ENCODE data around the gene STK33. TPM values are rescaled to one million over a fixed set of nuclear protein-coding genes. Genes with fewer than 3 reads are reported as not detected.

The STK33 gene
- 10 to 100 TPM; 25.3 to 37.1 (median 31.8) TPM for polyA plus RNA-seq (ENCODE audit: insufficient read length in 3 of 3)
- long read RNA-seq, donor 1 = 0 reads
- long read RNA-seq, donor 2 = 0 reads
- long read RNA-seq, donor 3 = 0 reads
- long read RNA-seq, donor 4, full-length matches to known transcripts = 2 of 2 reads
- long read RNA-seq, donor 4, partial matches to known transcripts = 0 of 2 reads
- long read RNA-seq, donor 4, other reads (novel, unspliced or antisense) = 0 of 2 reads
- long read RNA-seq, donor 5 = 0 reads
- long read RNA-seq, donor 6, full-length matches to known transcripts = 1 of 1 reads
- long read RNA-seq, donor 6, partial matches to known transcripts = 0 of 1 reads
- long read RNA-seq, donor 6, other reads (novel, unspliced or antisense) = 0 of 1 reads
- long read RNA-seq, donor 7, full-length matches to known transcripts = 1 of 3,746 reads
- long read RNA-seq, donor 7, partial matches to known transcripts = 1,919 of 3,746 reads
- long read RNA-seq, donor 7, other reads (novel, unspliced or antisense) = 1,826 of 3,746 reads
- long read RNA-seq, donor 8, full-length matches to known transcripts = 3 of 13 reads
- long read RNA-seq, donor 8, partial matches to known transcripts = 10 of 13 reads
- long read RNA-seq, donor 8, other reads (novel, unspliced or antisense) = 0 of 13 reads
- long read RNA-seq, donor 9, full-length matches to known transcripts = 1 of 1 reads
- long read RNA-seq, donor 9, partial matches to known transcripts = 0 of 1 reads
- long read RNA-seq, donor 9, other reads (novel, unspliced or antisense) = 0 of 1 reads
- long read RNA-seq, donor 10, full-length matches to known transcripts = 1 of 1 reads
- long read RNA-seq, donor 10, partial matches to known transcripts = 0 of 1 reads
- long read RNA-seq, donor 10, other reads (novel, unspliced or antisense) = 0 of 1 reads
- long read RNA-seq, donor 11 = 0 reads
- long read RNA-seq, donor 12, full-length matches to known transcripts = 1 of 1 reads
- long read RNA-seq, donor 12, partial matches to known transcripts = 0 of 1 reads
- long read RNA-seq, donor 12, other reads (novel, unspliced or antisense) = 0 of 1 reads
- long read RNA-seq, donor 13 = 0 reads
- long read RNA-seq, donor 14, full-length matches to known transcripts = 1 of 1 reads
- long read RNA-seq, donor 14, partial matches to known transcripts = 0 of 1 reads
- long read RNA-seq, donor 14, other reads (novel, unspliced or antisense) = 0 of 1 reads
- long read RNA-seq, donor 15 = 0 reads
- long read RNA-seq, donor 16, full-length matches to known transcripts = 5 of 5 reads
- long read RNA-seq, donor 16, partial matches to known transcripts = 0 of 5 reads
- long read RNA-seq, donor 16, other reads (novel, unspliced or antisense) = 0 of 5 reads

- DNase-seq (ENCODE audit: extremely low read depth in 1 of 11, low read depth in 9 of 11, low spot score in 4 of 11) = peak in 8 of 11 donors; percentile 21 to 61 (median 37)
Observed at GRCh38 chr11:8593935-8594909, at the start of gene STK33. TSS of gene STK33 (minus strand) at chr11:8594228. CDS start at chr11:8474905, 119,323 bp downstream.

GRCh38 chr11:8642196-8642841 is 48.3 kb upstream of the STK33 start:
- peak in 10 of 11 donors; percentile 2 to 48 (median 28) for DNase-seq (ENCODE audit: extremely low read depth in 1 of 11, low read depth in 9 of 11, low spot score in 4 of 11)

- DNase-seq (ENCODE audit: extremely low read depth in 1 of 11, low read depth in 9 of 11, low spot score in 4 of 11) = no peak
Observed at GRCh38 chr11:8641332-8641731, 47.3 kb upstream of the STK33 start.

GRCh38 chr11:8640267-8640906 is 46.4 kb upstream of the STK33 start:
- DNase-seq (ENCODE audit: extremely low read depth in 1 of 11, low read depth in 9 of 11, low spot score in 4 of 11) = no peak

- DNase-seq (ENCODE audit: extremely low read depth in 1 of 11, low read depth in 9 of 11, low spot score in 4 of 11) = no peak
Observed at GRCh38 chr11:8639655-8640054, 45.6 kb upstream of the STK33 start.

- DNase-seq (ENCODE audit: extremely low read depth in 1 of 11, low read depth in 9 of 11, low spot score in 4 of 11) = no peak
Observed at GRCh38 chr11:8638300-8638699, 44.3 kb upstream of the STK33 start.

GRCh38 chr11:8636127-8636526 is 42.1 kb upstream of the STK33 start:
- DNase-seq (ENCODE audit: extremely low read depth in 1 of 11, low read depth in 9 of 11, low spot score in 4 of 11) = no peak

- no peak for DNase-seq (ENCODE audit: extremely low read depth in 1 of 11, low read depth in 9 of 11, low spot score in 4 of 11)
Observed at GRCh38 chr11:8634498-8634897, 40.5 kb upstream of the STK33 start.

- DNase-seq (ENCODE audit: extremely low read depth in 1 of 11, low read depth in 9 of 11, low spot score in 4 of 11) = peak in 1 of 11 donors; percentile 20
Observed at GRCh38 chr11:8631395-8632118, 37.5 kb upstream of the STK33 start.

GRCh38 chr11:8624698-8625097 is 30.7 kb upstream of the STK33 start:
- DNase-seq (ENCODE audit: extremely low read depth in 1 of 11, low read depth in 9 of 11, low spot score in 4 of 11) = no peak

- no peak for DNase-seq (ENCODE audit: extremely low read depth in 1 of 11, low read depth in 9 of 11, low spot score in 4 of 11)
Observed at GRCh38 chr11:8621147-8621546, 27.1 kb upstream of the STK33 start.

- no peak for DNase-seq (ENCODE audit: extremely low read depth in 1 of 11, low read depth in 9 of 11, low spot score in 4 of 11)
Observed at GRCh38 chr11:8617063-8617462, 23.0 kb upstream of the STK33 start.

- no peak for DNase-seq (ENCODE audit: extremely low read depth in 1 of 11, low read depth in 9 of 11, low spot score in 4 of 11)
Observed at GRCh38 chr11:8615291-8616032, 21.4 kb upstream of the STK33 start.

- no peak for DNase-seq (ENCODE audit: extremely low read depth in 1 of 11, low read depth in 9 of 11, low spot score in 4 of 11)
Observed at GRCh38 chr11:8614497-8614896, 20.5 kb upstream of the STK33 start.

- DNase-seq (ENCODE audit: extremely low read depth in 1 of 11, low read depth in 9 of 11, low spot score in 4 of 11) = no peak
Observed at GRCh38 chr11:8613036-8613435, 19.0 kb upstream of the STK33 start.

GRCh38 chr11:8612522-8612921 is 18.5 kb upstream of the STK33 start:
- no peak for DNase-seq (ENCODE audit: extremely low read depth in 1 of 11, low read depth in 9 of 11, low spot score in 4 of 11)
